GM12878 (cell line): ENCODE results near the gene PLEKHO1. TPM values are rescaled to one million over a fixed set of nuclear protein-coding genes. Genes with fewer than 3 reads are reported as not detected.

Source experiments
- ATAC-seq: fragments of 200-7000 bp; cut with Tn5 transposase; 3 replicates; pipeline ENCODE4 v1.9.1; 2020; ENCODE audit warnings: mild to moderate bottlenecking, moderate library complexity
- BruUV-seq: library from RNA; stranded (reverse); fragments of 400-500 nt; replicated peaks from 2 replicates; lab custom pipeline; 2021; lab: Mats Ljungman, UMichigan
- CTCF ChIA-PET: fragments of 300-600 bp; sonication (Branson Sonifier 250); formaldehyde crosslinking; extraction: SDS; loops from one replicate; lab custom pipeline; 2021; ENCODE audit warnings: inconsistent platforms; lab: Yijun Ruan, JAX
- POLR2A ChIA-PET: fragments of 350-600 bp; formaldehyde crosslinking; extraction: SDS; loops from one replicate; lab custom pipeline; 2021; ENCODE audit warnings: inconsistent platforms; lab: Charles Lee
- RAD21 ChIA-PET: fragments of 300-600 bp; sonication (Branson Sonifier 250); formaldehyde crosslinking; loops from one replicate; lab custom pipeline; 2023; ENCODE audit warnings: antibody characterized with exemption; ENCODE audit not compliant: unreplicated experiment; lab: Charles Lee
- SMC1A ChIA-PET: fragments of 300-600 bp; sonication (Branson Sonifier 250); formaldehyde crosslinking; loops from one replicate; lab custom pipeline; 2023; ENCODE audit not compliant: unreplicated experiment, uncharacterized antibody; lab: Charles Lee
- DNase-seq: peaks from one replicate; pipeline ENCODE4 v3.0.0-alpha.2; 2011; ENCODE audit warnings: low read depth, low spot score
- FAIRE-seq: peaks from 3 replicates; lab custom pipeline; 2011; peaks lifted over from hg19 to GRCh38; lab: Jason Lieb, UNC
- H2AFZ ChIP-seq: 2 replicates; pipeline ENCODE4 v1.6.0; 2011; ENCODE audit warnings: low read depth, low read length, control low read depth; ENCODE audit not compliant: control insufficient read depth
- H3K27ac ChIP-seq: 2 replicates; pipeline ENCODE4 v1.5.1; 2011; ENCODE audit warnings: control low read depth; ENCODE audit not compliant: control insufficient read depth, insufficient read depth
- H3K27me3 ChIP-seq, 2 experiments: replicated peaks in 1 of 2; 2 replicates each; pipeline versions ENCODE4 v1.6.0 to v1.6.1; 2011; ENCODE audit warnings: low read length in 1 of 2; ENCODE audit not compliant: control insufficient read depth in 2 of 2, insufficient read depth in 2 of 2
- H3K36me3 ChIP-seq, 2 experiments: 2 replicates each; pipeline ENCODE4 v1.5.1; 2011; ENCODE audit warnings: low read length in 1 of 2; ENCODE audit not compliant: control insufficient read depth in 2 of 2, insufficient read depth in 2 of 2
- H3K4me1 ChIP-seq: 2 replicates; pipeline ENCODE4 v1.6.1; 2011; ENCODE audit warnings: mild to moderate bottlenecking, low read length, moderate library complexity, mixed read lengths; ENCODE audit not compliant: control insufficient read depth, insufficient read depth
- H3K4me2 ChIP-seq: 2 replicates; pipeline ENCODE4 v1.6.0; 2011; ENCODE audit warnings: control low read depth; ENCODE audit not compliant: control insufficient read depth, insufficient read depth
- H3K4me3 ChIP-seq: fragments of 200-600 bp; sonication (generic); 2 replicates; pipeline ENCODE4 v1.5.1; 2016
- H3K79me2 ChIP-seq: 2 replicates; pipeline ENCODE4 v1.6.0; 2011; ENCODE audit warnings: low read length; ENCODE audit not compliant: control insufficient read depth, insufficient read depth
- H3K9ac ChIP-seq: 2 replicates; pipeline ENCODE4 v1.8.0; 2011; ENCODE audit warnings: low read length, control low read depth, mixed read lengths; ENCODE audit not compliant: control insufficient read depth, insufficient read depth
- H3K9me3 ChIP-seq: replicated peaks from 3 replicates; pipeline ENCODE4 v1.5.1; 2011; ENCODE audit warnings: mild to moderate bottlenecking, low read length; ENCODE audit not compliant: control insufficient read depth, insufficient read depth
- H4K20me1 ChIP-seq: 2 replicates; pipeline ENCODE4 v1.6.0; 2011; ENCODE audit not compliant: control insufficient read depth, insufficient read depth
- BCL11A ChIP-seq: IDR thresholded peaks from 2 replicates; pipeline ENCODE4 v1.6.1; 2011; ENCODE audit warnings: low read depth, low read length
- BCL3 ChIP-seq: IDR thresholded peaks from 2 replicates; pipeline ENCODE4 v1.6.1; 2011; ENCODE audit warnings: borderline replicate concordance, low read depth, mild to moderate bottlenecking, moderate library complexity, low read length; ENCODE audit not compliant: insufficient read depth, poor library complexity, severe bottlenecking
- GATAD2B ChIP-seq: fragments of 450-650 bp; conservative IDR thresholded peaks from 2 replicates; pipeline ENCODE4 v1.6.1; 2017; ENCODE audit warnings: low read depth, mild to moderate bottlenecking, moderate library complexity
- JUNB ChIP-seq: IDR thresholded peaks from 2 replicates; pipeline ENCODE4 v1.6.1; 2016; ENCODE audit warnings: antibody characterized with exemption, mild to moderate bottlenecking
- MEF2A ChIP-seq: IDR thresholded peaks from 2 replicates; pipeline ENCODE4 v1.6.1; 2011; ENCODE audit warnings: low read depth, mild to moderate bottlenecking, low read length, moderate library complexity; ENCODE audit not compliant: insufficient read depth
- NFYA ChIP-seq: IDR thresholded peaks from 2 replicates; pipeline ENCODE4 v1.6.1; 2011; ENCODE audit warnings: low read depth, mild to moderate bottlenecking, low read length, improper control_type of control experiment, borderline replicate concordance
- PKNOX1 ChIP-seq: fragments of 450-650 bp; IDR thresholded peaks from 2 replicates; pipeline ENCODE4 v1.6.1; 2016; ENCODE audit warnings: mild to moderate bottlenecking
- RAD51 ChIP-seq: fragments of 450-650 bp; IDR thresholded peaks from 2 replicates; pipeline ENCODE4 v1.6.1; 2016; ENCODE audit warnings: moderate library complexity, mild to moderate bottlenecking, inconsistent platforms
- SP1 ChIP-seq: IDR thresholded peaks from one replicate; pipeline ENCODE4 v1.6.1; 2011; ENCODE audit warnings: low read depth, low read length
- ZBED1 ChIP-seq: IDR thresholded peaks from 2 replicates; pipeline ENCODE4 v1.6.1; 2016; ENCODE audit warnings: borderline replicate concordance
- ZNF207 ChIP-seq: fragments of 450-650 bp; IDR thresholded peaks from 2 replicates; pipeline ENCODE4 v1.6.1; 2014; ENCODE audit warnings: antibody characterized with exemption, mild to moderate bottlenecking, borderline replicate concordance
- ZSCAN29 ChIP-seq: fragments of 450-650 bp; IDR thresholded peaks from 2 replicates; pipeline ENCODE4 v1.6.1; 2017; ENCODE audit warnings: mild to moderate bottlenecking, moderate library complexity
- whole genome bisulfite sequencing: methylation state at CpG from one replicate; pipeline ENCODE4 v1.1.6; 2016; ENCODE audit warnings: low lambda C conversion rate; ENCODE audit not compliant: insufficient replicate concordance, insufficient coverage; ENCODE audit errors: missing lambda C conversion rate; 5-methylcytosine and 5-hydroxymethylcytosine counted together
- in situ Hi-C: fragments of 300-500 bp; cut with MboI; formaldehyde crosslinking; loops from 9 replicates; pipeline ENCODE4 v1.14.3; 2018; ENCODE audit warnings: mixed read lengths
- intact Hi-C: fragments of 100-400 bp; cut with micrococcal nuclease; formaldehyde crosslinking; loops from one replicate; pipeline ENCODE4 v1.14.2; 2022; ENCODE audit not compliant: unreplicated experiment
- polyA plus RNA-seq, 11 experiments: library from polyadenylated mRNA; depleted of rRNA in 4 of 11; unstranded in 6 of 11; stranded (reverse) in 5 of 11; fragments of >200 nt; fragmentation: Nextera tagmentation in 4 of 11; fragmentation: Illumina TruSeq in 1 of 11; extraction: Ambion mirVana in 4 of 11; extraction: Trizol in 1 of 11; gene quantifications; 1 replicate in 1 of 11; 2 replicates in 10 of 11; pipeline versions ENCODE4 v1.2.1 to v1.2.3, GENCODE V29; 2011 to 2016; ENCODE audit warnings: inconsistent platforms in 2 of 11, missing spikeins in 2 of 11, low read depth in 1 of 11
- total RNA-seq, 4 experiments: library from RNA; depleted of rRNA in 3 of 4; stranded (reverse); fragments of >200 nt in 3 of 4; fragmentation: Illumina TruSeq in 1 of 4; extraction: Trizol in 1 of 4; gene quantifications; 2 replicates each; pipeline versions ENCODE4 v1.2.1 to v1.2.3, GENCODE V29; 2013 to 2021
- TF ChIP-seq, protein P1 (sequence below): fragments of 450-650 bp; IDR thresholded peaks from 2 replicates; pipeline ENCODE4 v1.6.1; 2017; ENCODE audit warnings: mild to moderate bottlenecking, moderate library complexity
- TF ChIP-seq, protein P2 (sequence below): fragments of 150-350 bp; IDR thresholded peaks from 2 replicates; pipeline ENCODE4 v1.6.1; 2016; ENCODE audit warnings: low read depth, low read length

The PLEKHO1 gene
- total and polyA plus RNA-seq, 10 of the 15 experiments (the other 5 are each of a cell fraction or from before 2014, with no cell fraction given), result 5.3 to 184 (median 88.8) TPM

GRCh38 chr1:150159550-150159949 is 9.8 kb downstream of the PLEKHO1 start:
- Histone ChIP-seq H3K4me3 (peak overlapping the region; percentile 50), H3K27me3 (no peaks in the 10 kb centered on the region), H3K36me3 (peaks cover 10 to 29% of the 10 kb centered on the region in 2 experiments), H3K9me3 (no peaks in the 10 kb centered on the region), H4K20me1 (no peaks in the 10 kb centered on the region), H3K4me2 (peak overlapping the region; percentile 98), H3K4me1 (peaks cover 64% of the 10 kb centered on the region), H3K27ac (peak overlapping the region; percentile 100), H3K79me2 (peaks cover 53% of the 10 kb centered on the region), H2AFZ (no peak overlapping the region), H3K9ac (peak overlapping the region; percentile 94)
- in situ Hi-C loops (no loop called here), intact Hi-C loops (no loop called here)
- 10% methylated on average over 8 of the region's 8 CpGs for WGBS
- FAIRE-seq, result peak; percentile 35
- BruUV-seq, result no TSS peak
- CTCF ChIA-PET, result interaction anchor here (0.6 to 19.2 kb wide), 4 partner anchors 9 to 85 kb away, joined by 3 to 577 read pairs (median 44); partner anchors contain the start of gene VPS45
- RAD21 ChIA-PET, result interaction anchor here (0.7 to 15.1 kb wide), 6 partner anchors 10 to 161 kb away, joined by 3 to 287 read pairs (median 4); partner anchors contain the start of gene PLEKHO1
- DNase-seq, result no peak
- peak; percentile 46 for ATAC-seq
- POLR2A ChIA-PET, result interaction anchor here (0.6 to 8.9 kb wide), 8 partner anchors 9 to 524 kb away, joined by 3 to 120 read pairs (median 6); partner anchors contain the start of genes PLEKHO1 and VPS45
- SMC1A ChIA-PET, result interaction anchor here (1.3 to 15.5 kb wide), 3 partner anchors 9 to 83 kb away, joined by 3 to 338 read pairs (median 73); partner anchors contain the start of gene PLEKHO1
- TF ChIP-seq NFYA, result no peak
- no peak for TF ChIP-seq SP1
- no peak for TF ChIP-seq RAD51
- no peak for TF ChIP-seq BCL11A
- TF ChIP-seq MEF2A, result 0 out of 2 replicates have a peak, but pooled peaks have one; percentile 28
- TF ChIP-seq, protein P1, sequence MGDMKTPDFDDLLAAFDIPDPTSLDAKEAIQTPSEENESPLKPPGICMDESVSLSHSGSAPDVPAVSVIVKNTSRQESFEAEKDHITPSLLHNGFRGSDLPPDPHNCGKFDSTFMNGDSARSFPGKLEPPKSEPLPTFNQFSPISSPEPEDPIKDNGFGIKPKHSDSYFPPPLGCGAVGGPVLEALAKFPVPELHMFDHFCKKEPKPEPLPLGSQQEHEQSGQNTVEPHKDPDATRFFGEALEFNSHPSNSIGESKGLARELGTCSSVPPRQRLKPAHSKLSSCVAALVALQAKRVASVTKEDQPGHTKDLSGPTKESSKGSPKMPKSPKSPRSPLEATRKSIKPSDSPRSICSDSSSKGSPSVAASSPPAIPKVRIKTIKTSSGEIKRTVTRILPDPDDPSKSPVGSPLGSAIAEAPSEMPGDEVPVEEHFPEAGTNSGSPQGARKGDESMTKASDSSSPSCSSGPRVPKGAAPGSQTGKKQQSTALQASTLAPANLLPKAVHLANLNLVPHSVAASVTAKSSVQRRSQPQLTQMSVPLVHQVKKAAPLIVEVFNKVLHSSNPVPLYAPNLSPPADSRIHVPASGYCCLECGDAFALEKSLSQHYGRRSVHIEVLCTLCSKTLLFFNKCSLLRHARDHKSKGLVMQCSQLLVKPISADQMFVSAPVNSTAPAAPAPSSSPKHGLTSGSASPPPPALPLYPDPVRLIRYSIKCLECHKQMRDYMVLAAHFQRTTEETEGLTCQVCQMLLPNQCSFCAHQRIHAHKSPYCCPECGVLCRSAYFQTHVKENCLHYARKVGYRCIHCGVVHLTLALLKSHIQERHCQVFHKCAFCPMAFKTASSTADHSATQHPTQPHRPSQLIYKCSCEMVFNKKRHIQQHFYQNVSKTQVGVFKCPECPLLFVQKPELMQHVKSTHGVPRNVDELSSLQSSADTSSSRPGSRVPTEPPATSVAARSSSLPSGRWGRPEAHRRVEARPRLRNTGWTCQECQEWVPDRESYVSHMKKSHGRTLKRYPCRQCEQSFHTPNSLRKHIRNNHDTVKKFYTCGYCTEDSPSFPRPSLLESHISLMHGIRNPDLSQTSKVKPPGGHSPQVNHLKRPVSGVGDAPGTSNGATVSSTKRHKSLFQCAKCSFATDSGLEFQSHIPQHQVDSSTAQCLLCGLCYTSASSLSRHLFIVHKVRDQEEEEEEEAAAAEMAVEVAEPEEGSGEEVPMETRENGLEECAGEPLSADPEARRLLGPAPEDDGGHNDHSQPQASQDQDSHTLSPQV, result no peak
- TF ChIP-seq JUNB, result no peak
- TF ChIP-seq BCL3, result no peak
- TF ChIP-seq, protein P2, sequence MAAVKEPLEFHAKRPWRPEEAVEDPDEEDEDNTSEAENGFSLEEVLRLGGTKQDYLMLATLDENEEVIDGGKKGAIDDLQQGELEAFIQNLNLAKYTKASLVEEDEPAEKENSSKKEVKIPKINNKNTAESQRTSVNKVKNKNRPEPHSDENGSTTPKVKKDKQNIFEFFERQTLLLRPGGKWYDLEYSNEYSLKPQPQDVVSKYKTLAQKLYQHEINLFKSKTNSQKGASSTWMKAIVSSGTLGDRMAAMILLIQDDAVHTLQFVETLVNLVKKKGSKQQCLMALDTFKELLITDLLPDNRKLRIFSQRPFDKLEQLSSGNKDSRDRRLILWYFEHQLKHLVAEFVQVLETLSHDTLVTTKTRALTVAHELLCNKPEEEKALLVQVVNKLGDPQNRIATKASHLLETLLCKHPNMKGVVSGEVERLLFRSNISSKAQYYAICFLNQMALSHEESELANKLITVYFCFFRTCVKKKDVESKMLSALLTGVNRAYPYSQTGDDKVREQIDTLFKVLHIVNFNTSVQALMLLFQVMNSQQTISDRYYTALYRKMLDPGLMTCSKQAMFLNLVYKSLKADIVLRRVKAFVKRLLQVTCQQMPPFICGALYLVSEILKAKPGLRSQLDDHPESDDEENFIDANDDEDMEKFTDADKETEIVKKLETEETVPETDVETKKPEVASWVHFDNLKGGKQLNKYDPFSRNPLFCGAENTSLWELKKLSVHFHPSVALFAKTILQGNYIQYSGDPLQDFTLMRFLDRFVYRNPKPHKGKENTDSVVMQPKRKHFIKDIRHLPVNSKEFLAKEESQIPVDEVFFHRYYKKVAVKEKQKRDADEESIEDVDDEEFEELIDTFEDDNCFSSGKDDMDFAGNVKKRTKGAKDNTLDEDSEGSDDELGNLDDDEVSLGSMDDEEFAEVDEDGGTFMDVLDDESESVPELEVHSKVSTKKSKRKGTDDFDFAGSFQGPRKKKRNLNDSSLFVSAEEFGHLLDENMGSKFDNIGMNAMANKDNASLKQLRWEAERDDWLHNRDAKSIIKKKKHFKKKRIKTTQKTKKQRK, result no peak
- TF ChIP-seq ZNF207, result no peak
- TF ChIP-seq PKNOX1, result no peak
- no peak for TF ChIP-seq ZSCAN29
- TF ChIP-seq ZBED1, result no peak
- peak; percentile 58; the same call in 1 of the 2 replicates for TF ChIP-seq GATAD2B
